HepG2 (cell line): ENCODE results near the gene DHX34. TPM values are rescaled to one million over a fixed set of nuclear protein-coding genes. Genes with fewer than 3 reads are reported as not detected.

Experiments
- ATAC-seq: fragments of 200-7000 bp; cut with Tn5 transposase; 3 replicates; pipeline ENCODE4 v1.9.1; 2020; ENCODE audit warnings: mild to moderate bottlenecking, moderate library complexity
- BruUV-seq: library from RNA; stranded (reverse); fragments of 400-500 nt; replicated peaks from 2 replicates; lab custom pipeline; 2021; lab: Mats Ljungman, UMichigan
- CTCF ChIA-PET: fragments of 300-600 bp; formaldehyde crosslinking; extraction: SDS; loops from one replicate; lab custom pipeline; 2021; ENCODE audit warnings: low total read pairs, inconsistent platforms, low intra/inter-chr PET ratio; lab: Yijun Ruan, JAX
- POLR2A ChIA-PET: fragments of 350-600 bp; sonication (Branson Sonifier 250); formaldehyde crosslinking; loops from one replicate; lab custom pipeline; 2020; ENCODE audit warnings: antibody characterized with exemption, inconsistent platforms; lab: Yijun Ruan, JAX
- DNase-seq: peaks from one replicate; pipeline ENCODE4 v3.0.0-alpha.2; 2015; ENCODE audit warnings: low spot score
- FAIRE-seq: peaks from 3 replicates; lab custom pipeline; 2011; peaks lifted over from hg19 to GRCh38; lab: Jason Lieb, UNC
- H2AFZ ChIP-seq: one replicate; pipeline ENCODE4 v1.6.1; 2011; ENCODE audit warnings: low read length, inconsistent platforms
- H3K27ac ChIP-seq: fragments of 300-600 bp; 3 replicates; pipeline ENCODE4 v1.8.0; 2011; ENCODE audit warnings: mixed run types, mild to moderate bottlenecking, mixed read lengths, low read length, inconsistent platforms; ENCODE audit not compliant: insufficient read depth; ENCODE audit errors: extremely low read length
- H3K27me3 ChIP-seq, 2 experiments: fragments of 200-600 bp in 1 of 2; 2 replicates in 1 of 2; 3 replicates in 1 of 2; pipeline versions ENCODE4 v1.6.0 to v1.8.0; 2011; ENCODE audit warnings: low read length in 2 of 2, mild to moderate bottlenecking in 2 of 2, moderate library complexity in 2 of 2, inconsistent platforms in 1 of 2; ENCODE audit not compliant: insufficient read depth in 2 of 2, control insufficient read depth in 1 of 2
- H3K36me3 ChIP-seq, 2 experiments: fragments of 200-600 bp in 1 of 2; replicated peaks in 1 of 2; 2 replicates in 1 of 2; 3 replicates in 1 of 2; pipeline versions ENCODE4 v1.5.1 to v1.8.0; 2011; ENCODE audit warnings: low read length in 2 of 2, inconsistent platforms in 1 of 2; ENCODE audit not compliant: insufficient read depth in 2 of 2, control insufficient read depth in 1 of 2
- H3K4me1 ChIP-seq: 2 replicates; pipeline ENCODE4 v1.5.1; 2012; ENCODE audit warnings: low read length, inconsistent platforms; ENCODE audit not compliant: insufficient read depth
- H3K4me2 ChIP-seq: 2 replicates; pipeline ENCODE4 v1.6.0; 2011; ENCODE audit warnings: low read depth, low read length, inconsistent platforms
- H3K4me3 ChIP-seq, 3 experiments: fragments of 200-600 bp in 1 of 3; sonication (generic), shearing (Covaris generic) in 1 of 3; replicated peaks in 1 of 3; 2 replicates each; pipeline ENCODE4 v1.5.1; 2011 to 2016; ENCODE audit warnings: low read length in 3 of 3, inconsistent platforms in 2 of 3, low read depth in 2 of 3, mild to moderate bottlenecking in 2 of 3, control low read depth in 1 of 3, mixed read lengths in 1 of 3; ENCODE audit not compliant: insufficient read depth in 1 of 3
- H3K79me2 ChIP-seq: one replicate; pipeline ENCODE4 v1.6.1; 2011; ENCODE audit warnings: low read length, inconsistent platforms; ENCODE audit not compliant: insufficient read depth
- H3K9ac ChIP-seq: 2 replicates; pipeline ENCODE4 v1.6.0; 2011; ENCODE audit warnings: mild to moderate bottlenecking, low read depth, low read length, inconsistent platforms; ENCODE audit not compliant: insufficient read depth
- H3K9me3 ChIP-seq: 2 replicates; pipeline ENCODE4 v1.5.1; 2012; ENCODE audit warnings: mild to moderate bottlenecking, low read length
- H4K20me1 ChIP-seq: 2 replicates; pipeline ENCODE4 v1.6.0; 2011; ENCODE audit warnings: inconsistent platforms, mild to moderate bottlenecking, low read length, moderate library complexity; ENCODE audit not compliant: insufficient read depth
- AGO2 ChIP-seq: fragments of 200-400 bp; formaldehyde crosslinking; optimal IDR thresholded peaks from 2 replicates; pipeline ENCODE3; 2017; ENCODE audit warnings: mild to moderate bottlenecking, low read depth, low read length, moderate library complexity
- BORCS8-MEF2B ChIP-seq: sonication (generic); formaldehyde crosslinking; IDR thresholded peaks from 2 replicates; pipeline ENCODE4 v1.8.0; 2022; ENCODE audit warnings: mild to moderate bottlenecking, missing genetic modification reagents
- CREB3 ChIP-seq: sonication (generic); formaldehyde crosslinking; IDR thresholded peaks from 2 replicates; pipeline ENCODE4 v1.5.0; 2020; ENCODE audit warnings: missing genetic modification reagents
- HCFC1 ChIP-seq: fragments of 150-350 bp; IDR thresholded peaks from 2 replicates; pipeline ENCODE4 v1.6.1; 2014; ENCODE audit warnings: low read depth, low read length
- MED1 ChIP-seq: sonication (generic); formaldehyde crosslinking; IDR thresholded peaks from 2 replicates; pipeline ENCODE4 v1.4.0; 2020; ENCODE audit warnings: missing genetic modification reagents
- MTF2 ChIP-seq: sonication (generic); formaldehyde crosslinking; IDR thresholded peaks from 2 replicates; pipeline ENCODE4 v1.5.0; 2020; ENCODE audit warnings: missing genetic modification reagents, borderline replicate concordance
- MXI1 ChIP-seq: IDR thresholded peaks from 3 replicates; pipeline ENCODE4 v1.6.1; 2012; ENCODE audit warnings: low read depth, low read length, inconsistent platforms, borderline replicate concordance
- NCOR1 ChIP-seq: fragments of 200-600 bp; sonication (generic); IDR thresholded peaks from 2 replicates; pipeline ENCODE4 v1.7.0; 2017; ENCODE audit warnings: antibody characterized with exemption, low read length, borderline replicate concordance
- TCF7L2 ChIP-seq: IDR thresholded peaks from 2 replicates; pipeline ENCODE4 v1.6.1; 2011; ENCODE audit warnings: mild to moderate bottlenecking, low read depth, low read length, moderate library complexity
- THAP11 ChIP-seq: IDR thresholded peaks from 2 replicates; pipeline ENCODE4 v1.6.1; 2016; ENCODE audit warnings: missing biosample characterization, missing genetic modification reagents
- U2AF2 ChIP-seq: fragments of 200-400 bp; formaldehyde crosslinking; IDR thresholded peaks from 2 replicates; pipeline ENCODE4 v1.6.1; 2017; ENCODE audit warnings: low read depth, mild to moderate bottlenecking, low read length
- ZNF367 ChIP-seq: sonication (generic); formaldehyde crosslinking; IDR thresholded peaks from 2 replicates; pipeline ENCODE4 v1.4.0; 2020; ENCODE audit warnings: missing genetic modification reagents, borderline replicate concordance
- ZNF616 ChIP-seq: sonication (generic); formaldehyde crosslinking; IDR thresholded peaks from 2 replicates; pipeline ENCODE4 v1.5.0; 2020; ENCODE audit warnings: low read depth, mild to moderate bottlenecking, missing genetic modification reagents
- WGBS: methylation state at CpG from one replicate; pipeline ENCODE4 v1.1.6; 2017; ENCODE audit warnings: low lambda C conversion rate; 5-methylcytosine and 5-hydroxymethylcytosine counted together
- in situ Hi-C: cut with HindIII; loops from 2 replicates; pipeline ENCODE4 v1.10.0; 2017; ENCODE audit warnings: low pct_unique_long_range_greater_than_20kb; ENCODE audit not compliant: extremely low pct_ligation_motif_present
- intact Hi-C: fragments of 100-400 bp; cut with micrococcal nuclease; formaldehyde crosslinking; loops from one replicate; pipeline ENCODE4 v1.10.0; 2022; ENCODE audit not compliant: unreplicated experiment
- polyA plus RNA-seq, 8 experiments: library from polyadenylated mRNA; depleted of rRNA in 3 of 8; stranded (reverse) in 7 of 8; unstranded in 1 of 8; fragments of >200 nt; fragmentation: Illumina TruSeq in 4 of 8; extraction: Trizol in 4 of 8; gene quantifications; 2 replicates each; pipeline versions ENCODE4 v1.2.1 to v1.2.3, GENCODE V29; 2011 to 2016; ENCODE audit warnings: low read depth in 4 of 8, missing spikeins in 1 of 8, mixed read lengths in 1 of 8; ENCODE audit not compliant: insufficient read depth in 1 of 8
- total RNA-seq, 5 experiments: library from RNA; depleted of rRNA; stranded (reverse); fragments of >200 nt; fragmentation: Illumina TruSeq; extraction: Trizol; gene quantifications; 2 replicates each; pipeline ENCODE4 v1.2.3, GENCODE V29; 2016; ENCODE audit warnings: low read depth in 1 of 5

The DHX34 gene
- total and polyA plus RNA-seq, 2 of the 13 experiments (the other 11 are each of a cell fraction or from before 2014, with no cell fraction given): 9.2 to 12.0 TPM

GRCh38 chr19:47398707-47399597 lies 49.8 kb downstream of the DHX34 start:
- CTCF ChIA-PET: no interaction called here
- BruUV-seq: no TSS peak
- no peak overlapping the region for H3K27ac ChIP-seq
- no peaks in the 10 kb centered on the region for H3K4me1 ChIP-seq
- 23% methylated on average over 14 of the region's 24 CpGs for WGBS
- ATAC-seq (no peak), FAIRE-seq (no peak), DNase-seq (no peak)
- TF ChIP-seq U2AF2 (no peak), MXI1 (no peak), AGO2 (no peak), MED1 (CRISPR knock-in tag) (no peak), ZNF616 (CRISPR knock-in tag) (no peak), ZNF367 (no peak), TCF7L2 (no peak), BORCS8-MEF2B (no peak), CREB3 (CRISPR knock-in tag) (no peak), HCFC1 (no peak), THAP11 (CRISPR knock-in tag) (no peak), MTF2 (CRISPR knock-in tag) (no peak), NCOR1 (no peak)
- no peak overlapping the region for H3K4me3 ChIP-seq
- H3K79me2 ChIP-seq: no peaks in the 10 kb centered on the region
- in situ Hi-C loops (no loop called here), intact Hi-C loops (no loop called here)
- H3K36me3 ChIP-seq: no peaks in the 10 kb centered on the region
- POLR2A ChIA-PET: no interaction called here
- H2AFZ ChIP-seq: no peak overlapping the region
- peaks cover 2 to 34% of the 10 kb centered on the region in 2 experiments; a peak in 4 of 5 replicates for H3K27me3 ChIP-seq
- no peak overlapping the region for H3K9ac ChIP-seq
- H4K20me1 ChIP-seq: no peaks in the 10 kb centered on the region
- H3K9me3 ChIP-seq: no peaks in the 10 kb centered on the region
- H3K4me2 ChIP-seq: no peak overlapping the region
